Activated naive CD4-positive, alpha-beta T cell treated with anti-CD3 and anti-CD28 coated beads for 36 hours (primary cell): Measurements from ENCODE around the gene CADPS2. TPM values are rescaled to one million over a fixed set of nuclear protein-coding genes. Genes with fewer than 3 reads are reported as not detected.

Experiments
- CTCF ChIA-PET: fragments of 350-600 bp; sonication (Branson Sonifier 250); formaldehyde crosslinking; loops from one replicate; lab custom pipeline; 2021; ENCODE audit warnings: antibody characterized with exemption; lab: Charles Lee
- DNase-seq: peaks from one replicate; pipeline ENCODE4 v3.0.0-alpha.2; 2020
- H3K27ac Mint-ChIP-seq: one replicate; pipeline ENCODE4 v1.8.0; 2021; ENCODE audit warnings: mild to moderate bottlenecking, mixed read lengths
- H3K27me3 Mint-ChIP-seq: one replicate; pipeline ENCODE4 v1.8.0; 2021; ENCODE audit warnings: low read depth, mixed read lengths
- H3K36me3 Mint-ChIP-seq: one replicate; pipeline ENCODE4 v1.8.0; 2021; ENCODE audit warnings: low read depth, mixed read lengths
- H3K4me1 Mint-ChIP-seq: one replicate; pipeline ENCODE4 v1.8.0; 2021; ENCODE audit warnings: low read depth, mixed read lengths
- H3K4me3 Mint-ChIP-seq: one replicate; pipeline ENCODE4 v1.8.0; 2021; ENCODE audit warnings: mild to moderate bottlenecking, moderate library complexity, mixed read lengths
- H3K9me3 Mint-ChIP-seq: one replicate; pipeline ENCODE4 v1.8.0; 2021; ENCODE audit warnings: mixed read lengths
- intact Hi-C: fragments of 100-400 bp; cut with micrococcal nuclease; formaldehyde crosslinking; loops from one replicate; pipeline ENCODE4 v1.15.1; 2023
- total RNA-seq, 2 experiments: library from RNA; stranded (reverse); gene quantifications; one replicate each; pipeline ENCODE4 v1.2.3, GENCODE V29; 2021

The CADPS2 gene
- total RNA-seq, 2 experiments from 2014 or later, result not detected

DNA sequence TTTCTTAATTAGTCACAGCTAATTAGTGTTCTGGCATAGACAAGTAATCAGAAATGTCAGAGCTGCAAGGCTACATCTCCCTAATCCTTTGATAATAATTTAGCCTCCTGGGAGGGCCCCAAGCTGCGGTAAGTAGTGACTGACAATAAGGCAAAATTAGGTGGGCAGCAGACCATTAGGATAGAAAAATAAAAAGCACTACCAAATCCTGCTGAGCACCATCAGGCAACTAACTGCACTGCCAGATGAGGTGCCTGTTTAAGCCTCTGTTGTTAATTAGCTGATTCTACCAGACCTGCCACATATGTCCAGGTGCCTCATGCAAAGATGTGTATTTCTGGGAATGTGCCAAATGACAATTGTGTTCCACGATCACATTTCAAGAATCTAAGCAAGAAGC, 549.2 kb downstream of the CADPS2 start:
- Mint-ChIP-seq H3K9me3 (no peaks in the 10 kb centered on the region), H3K27ac (no peak overlapping the region), H3K36me3 (no peaks in the 10 kb centered on the region), H3K4me3 (no peak overlapping the region), H3K4me1 (no peaks in the 10 kb centered on the region), H3K27me3 (no peaks in the 10 kb centered on the region)
- CTCF ChIA-PET, result interaction anchor here (0.8 kb wide), 1 partner anchor 724 kb away, joined by 4 read pairs; no protein-coding TSS in a partner anchor
- DNase-seq, result no peak
- intact Hi-C loops, result no loop called here

DNA sequence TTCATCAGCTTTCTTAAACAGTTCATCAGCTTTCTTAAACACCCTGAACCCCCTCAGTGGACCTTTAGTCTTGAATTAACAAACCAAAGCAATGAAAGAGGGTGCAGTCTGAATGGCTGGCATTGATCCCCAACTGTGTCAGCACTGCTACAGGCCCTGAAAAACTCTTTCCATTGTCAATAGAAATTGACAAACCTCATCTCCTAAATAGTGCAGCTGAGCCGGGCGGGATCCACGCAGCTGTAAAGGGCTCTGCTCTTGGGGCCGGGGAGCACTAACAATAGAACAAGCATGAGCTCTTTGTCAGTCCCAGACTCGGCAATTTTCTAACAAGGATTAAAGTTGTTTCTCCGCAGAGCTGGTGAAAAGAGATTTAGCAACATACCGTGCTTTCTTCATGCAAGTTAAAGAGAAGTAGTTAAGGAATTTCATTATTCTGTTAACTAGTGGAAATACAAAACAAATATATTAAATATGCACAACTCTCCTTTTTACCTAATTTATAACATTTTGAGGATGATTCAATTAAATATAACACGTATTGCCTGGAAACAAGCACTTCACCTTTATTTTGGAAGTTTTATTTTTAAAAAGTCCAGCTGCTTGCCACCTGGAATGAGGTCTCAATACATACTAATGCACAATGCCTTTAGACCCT, 557.0 kb downstream of the CADPS2 start:
- CTCF ChIA-PET, result no interaction called here
- Mint-ChIP-seq H3K27ac (no peak overlapping the region), H3K4me3 (no peak overlapping the region)

DNA sequence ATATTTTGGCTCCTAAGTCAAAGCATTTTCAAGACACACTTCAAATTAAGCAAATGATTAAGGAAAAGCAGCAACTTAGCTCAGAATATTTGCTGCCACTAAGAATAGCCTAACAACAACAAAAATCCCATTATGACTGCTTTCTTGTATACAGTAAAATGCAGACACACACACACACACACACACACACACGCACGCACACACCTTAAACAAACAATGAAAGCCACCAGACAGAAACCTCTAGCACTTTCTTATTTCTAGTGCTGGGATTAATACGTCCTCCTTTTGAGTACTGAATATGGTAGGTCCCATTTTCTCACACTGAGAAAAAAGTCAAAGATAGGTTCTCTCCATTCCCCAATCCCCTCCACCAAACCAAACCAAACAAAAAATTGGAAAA, 558.3 kb downstream of the CADPS2 start:
- no peaks in the 10 kb centered on the region for H3K4me1 Mint-ChIP-seq
- H3K27me3 Mint-ChIP-seq, result no peaks in the 10 kb centered on the region
- DNase-seq, result no peak
- no peaks in the 10 kb centered on the region for H3K36me3 Mint-ChIP-seq
- no peaks in the 10 kb centered on the region for H3K9me3 Mint-ChIP-seq
- intact Hi-C loops, result no loop called here
- CTCF ChIA-PET, result no interaction called here
- no peak overlapping the region for H3K27ac Mint-ChIP-seq
- no peak overlapping the region for H3K4me3 Mint-ChIP-seq

More for the DNA sequence above, 557.0 kb downstream of the CADPS2 start:
- Mint-ChIP-seq H3K9me3 (no peaks in the 10 kb centered on the region), H3K4me1 (no peaks in the 10 kb centered on the region), H3K27me3 (no peaks in the 10 kb centered on the region), H3K36me3 (no peaks in the 10 kb centered on the region)
- no peak for DNase-seq
- intact Hi-C loops, result no loop called here

DNA sequence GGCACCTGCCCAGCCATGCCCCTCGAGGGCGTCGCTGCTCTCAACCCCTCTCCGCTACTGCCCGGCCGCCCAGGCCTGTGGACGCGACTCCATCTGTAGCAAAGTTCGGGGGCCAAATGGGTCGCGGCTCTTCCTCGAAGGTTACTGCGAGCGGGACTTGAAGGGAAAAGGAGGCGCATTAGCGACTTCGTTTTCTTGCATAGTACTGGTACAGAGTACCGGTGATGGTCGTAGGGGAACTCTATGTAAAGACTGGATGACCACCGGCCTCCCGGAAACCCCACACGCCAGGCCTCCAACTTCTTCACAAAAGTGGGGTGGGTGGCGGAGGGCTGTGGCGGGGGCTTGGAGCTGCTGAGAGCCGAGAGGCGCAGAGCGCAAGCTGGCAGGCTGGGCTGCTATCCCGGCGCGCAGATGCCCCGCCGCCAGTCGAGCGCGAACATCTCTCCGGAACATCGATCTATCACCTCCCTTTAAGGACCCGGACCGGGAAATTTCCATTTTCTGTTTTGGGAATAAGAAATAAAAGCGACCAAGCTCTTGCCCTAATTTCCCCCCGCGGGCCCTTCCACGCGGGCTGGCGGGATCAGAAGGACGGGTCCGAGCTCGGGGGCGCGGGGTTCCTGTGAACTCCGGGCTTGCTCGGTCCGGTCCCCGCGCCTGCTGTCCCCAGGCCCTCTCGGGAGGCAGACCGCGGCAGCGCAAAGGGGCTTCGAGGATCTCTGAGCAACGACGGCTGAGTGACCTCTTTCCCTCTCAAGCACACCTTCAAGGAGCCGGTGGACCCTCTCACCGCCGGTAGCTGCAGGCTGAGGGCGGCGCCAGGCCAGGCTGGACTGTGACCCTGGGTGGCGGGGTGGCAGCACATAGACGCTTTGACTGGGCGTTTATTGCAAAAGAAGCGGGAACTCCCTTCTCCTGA, 569.5 kb downstream of the CADPS2 start:
- Mint-ChIP-seq H3K27ac (no peak overlapping the region), H3K4me1 (peaks cover 2% of the 10 kb centered on the region), H3K4me3 (no peak overlapping the region), H3K9me3 (peaks cover 1% of the 10 kb centered on the region), H3K27me3 (peaks cover 58% of the 10 kb centered on the region), H3K36me3 (peaks cover 4% of the 10 kb centered on the region)
- no peak for DNase-seq
- intact Hi-C loops, result no loop called here
- CTCF ChIA-PET, result no interaction called here

DNA sequence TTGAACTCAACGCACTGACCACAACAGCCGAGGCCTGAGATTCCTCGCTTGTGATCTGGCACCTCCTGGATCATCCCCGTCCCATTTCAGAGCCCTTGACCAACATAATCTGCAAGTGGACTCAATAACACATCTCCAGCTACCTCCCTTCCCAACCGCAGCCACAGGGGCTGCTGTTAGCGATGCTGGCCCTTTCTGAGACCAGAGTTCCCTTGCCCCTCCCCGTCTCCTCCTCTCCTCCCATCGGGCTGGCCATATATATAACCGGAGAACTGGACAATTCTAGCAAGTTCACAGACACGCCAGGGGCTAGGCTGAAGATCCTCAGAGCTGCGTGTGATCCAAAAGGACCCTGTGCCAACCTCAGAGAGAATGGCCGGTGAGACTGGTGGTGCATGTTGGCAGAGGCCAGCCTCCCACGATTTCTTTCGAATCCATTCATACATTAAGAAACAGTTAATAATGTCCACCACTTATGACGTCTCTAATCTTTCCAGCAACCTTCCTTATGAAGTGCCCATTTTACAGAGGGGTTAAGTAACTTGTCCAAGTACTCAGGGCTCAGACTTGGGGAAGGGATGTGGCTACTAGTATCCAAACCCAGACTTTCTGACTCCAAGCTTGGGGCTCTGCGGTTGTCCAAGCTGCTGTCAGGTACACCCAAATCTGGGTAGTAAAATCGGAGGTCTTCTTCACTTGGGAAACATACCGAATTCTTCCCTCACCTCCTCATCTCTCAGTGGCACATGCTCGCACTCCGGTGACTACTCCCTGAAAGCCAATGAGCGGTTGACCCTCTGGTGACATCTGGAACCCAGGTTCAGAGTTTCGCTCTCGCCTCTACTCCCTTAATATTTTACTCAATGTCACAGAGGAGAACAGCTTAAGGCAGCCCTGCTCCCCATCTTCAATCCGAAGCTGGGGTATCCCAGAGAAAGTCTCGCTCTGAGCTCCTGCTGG, 570.5 kb downstream of the CADPS2 start:
- Mint-ChIP-seq H3K36me3 (peaks cover 6% of the 10 kb centered on the region), H3K4me1 (peaks cover 8% of the 10 kb centered on the region), H3K27me3 (peaks cover 65% of the 10 kb centered on the region), H3K27ac (no peak overlapping the region), H3K4me3 (no peak overlapping the region), H3K9me3 (peaks cover 1% of the 10 kb centered on the region)
- DNase-seq, result no peak
- intact Hi-C loops, result no loop called here
- CTCF ChIA-PET, result no interaction called here

DNA sequence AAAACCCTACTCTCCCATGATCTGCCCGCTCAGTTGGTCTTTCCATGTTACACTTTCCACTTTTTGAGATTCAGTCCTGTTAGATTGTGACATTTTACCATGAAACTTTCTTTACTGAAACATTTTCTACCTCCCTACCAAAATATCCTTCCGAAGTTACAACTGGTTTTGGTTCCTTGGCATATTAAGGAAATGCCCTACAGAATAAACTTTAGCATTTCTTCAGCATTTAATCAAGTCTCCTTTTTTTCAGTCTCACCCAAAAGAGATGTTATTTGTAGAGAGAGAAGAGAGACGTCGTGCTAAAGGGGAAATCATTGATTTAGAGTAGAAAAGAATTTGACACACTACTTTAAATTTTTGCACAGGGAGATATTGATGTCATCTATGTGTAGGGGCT, 572.0 kb downstream of the CADPS2 start:
- Mint-ChIP-seq H3K4me1 (peaks cover 13% of the 10 kb centered on the region), H3K27me3 (peaks cover 75% of the 10 kb centered on the region), H3K4me3 (no peak overlapping the region), H3K9me3 (peaks cover 1% of the 10 kb centered on the region), H3K36me3 (peaks cover 6% of the 10 kb centered on the region), H3K27ac (no peak overlapping the region)
- intact Hi-C loops, result no loop called here
- CTCF ChIA-PET, result no interaction called here
- DNase-seq, result no peak

DNA sequence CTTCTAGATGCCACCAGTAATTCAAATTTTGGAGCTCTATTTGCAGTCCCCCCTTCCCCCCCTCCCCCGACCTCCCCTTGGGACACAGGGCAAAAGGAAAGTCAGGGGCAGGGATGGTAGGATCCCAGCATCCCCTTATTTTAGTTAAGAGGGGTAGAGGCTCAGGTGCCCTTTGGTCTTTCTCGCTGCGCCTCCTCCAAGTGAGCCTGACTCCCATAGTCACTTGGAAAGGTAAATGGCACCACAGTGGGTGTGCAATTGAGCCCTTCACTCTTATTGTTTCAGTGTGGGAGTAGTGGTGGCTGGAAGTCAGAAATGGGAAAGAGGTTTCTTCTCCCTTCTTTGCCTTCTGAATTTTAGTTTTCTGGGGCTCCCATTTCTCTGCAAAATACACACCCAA, 573.5 kb downstream of the CADPS2 start:
- DNase-seq, result no peak
- no peak overlapping the region for H3K4me3 Mint-ChIP-seq
- peaks cover 6% of the 10 kb centered on the region for H3K36me3 Mint-ChIP-seq
- peaks cover 74% of the 10 kb centered on the region for H3K27me3 Mint-ChIP-seq
- no peak overlapping the region for H3K27ac Mint-ChIP-seq
- H3K4me1 Mint-ChIP-seq, result peaks cover 13% of the 10 kb centered on the region
- intact Hi-C loops, result no loop called here
- H3K9me3 Mint-ChIP-seq, result peaks cover 1% of the 10 kb centered on the region
- CTCF ChIA-PET, result no interaction called here

DNA sequence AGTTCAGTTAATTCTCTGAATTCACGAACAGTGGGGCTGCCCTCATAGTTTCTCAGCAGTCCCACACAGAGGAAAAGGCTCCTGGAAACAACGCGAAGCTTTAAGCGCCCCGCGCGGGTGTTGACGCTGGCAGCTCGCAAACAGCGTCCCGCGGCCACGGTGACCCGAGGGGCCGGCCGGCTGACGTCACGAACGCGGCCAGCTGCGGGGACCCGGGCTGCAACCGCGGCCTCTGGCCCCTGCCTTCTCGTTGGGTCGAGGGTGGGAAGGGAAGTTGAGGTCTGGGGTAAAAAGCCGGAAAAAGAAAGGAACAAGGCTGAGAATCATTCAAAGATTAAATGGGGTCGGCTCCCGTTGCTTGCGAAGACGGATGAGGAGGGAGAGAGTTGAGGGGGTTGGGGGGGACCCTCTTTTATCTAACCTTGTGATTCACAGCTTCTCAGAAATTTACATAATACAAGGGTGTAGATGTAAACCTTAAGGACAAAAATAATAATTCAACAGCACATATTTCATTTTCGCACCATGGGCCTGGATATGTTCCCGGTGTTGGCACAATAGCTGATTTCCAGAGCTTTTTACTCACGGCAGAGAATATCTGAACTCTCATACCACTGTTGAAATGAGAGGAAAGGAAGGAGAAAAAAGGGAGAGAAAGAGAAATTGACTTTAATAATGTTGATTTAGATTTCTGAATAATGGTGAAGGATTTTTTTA, 574.4 kb downstream of the CADPS2 start:
- no peak for DNase-seq
- peaks cover 5% of the 10 kb centered on the region for H3K36me3 Mint-ChIP-seq
- intact Hi-C loops, result no loop called here
- H3K4me3 Mint-ChIP-seq, result no peak overlapping the region
- H3K9me3 Mint-ChIP-seq, result peaks cover 1% of the 10 kb centered on the region
- H3K27ac Mint-ChIP-seq, result no peak overlapping the region
- CTCF ChIA-PET, result no interaction called here
- peaks cover 13% of the 10 kb centered on the region for H3K4me1 Mint-ChIP-seq
- peaks cover 68% of the 10 kb centered on the region for H3K27me3 Mint-ChIP-seq

DNA sequence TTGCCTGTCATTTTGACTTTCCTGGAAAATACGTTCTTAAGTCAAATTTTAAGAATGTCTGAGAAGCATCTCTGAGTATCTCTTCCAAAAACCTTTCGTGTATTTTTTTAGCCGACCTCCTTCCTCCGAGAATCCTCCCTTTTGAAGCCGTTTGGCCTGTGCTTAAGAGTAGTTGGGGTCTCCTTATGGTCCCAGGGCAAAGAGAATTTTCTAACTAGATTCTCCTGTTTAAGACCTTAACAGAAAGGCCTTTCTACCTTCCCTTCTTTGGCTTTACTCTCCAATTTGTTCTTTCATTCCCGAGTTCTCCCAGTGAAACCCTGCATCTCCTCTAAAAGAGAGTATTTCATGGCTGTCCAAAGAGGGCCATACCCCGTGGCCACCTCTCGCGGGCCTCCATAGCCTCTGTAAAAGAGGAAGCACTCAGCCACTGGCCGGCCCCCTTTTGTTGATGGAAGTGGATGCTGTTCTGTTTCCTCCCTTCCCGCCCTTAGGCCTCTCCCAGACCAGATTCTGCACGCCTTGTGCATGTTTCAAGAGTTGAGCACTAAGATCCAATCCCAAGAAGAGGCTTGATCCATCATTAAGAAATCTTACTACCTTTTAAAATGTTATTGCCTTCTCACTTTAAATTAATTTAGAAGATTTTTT, 575.1 kb downstream of the CADPS2 start:
- DNase-seq, result no peak
- Mint-ChIP-seq H3K36me3 (peaks cover 5% of the 10 kb centered on the region), H3K9me3 (peaks cover 1% of the 10 kb centered on the region), H3K27me3 (peaks cover 69% of the 10 kb centered on the region), H3K4me1 (peaks cover 13% of the 10 kb centered on the region), H3K4me3 (no peak overlapping the region), H3K27ac (no peak overlapping the region)
- intact Hi-C loops, result no loop called here
- CTCF ChIA-PET, result no interaction called here

DNA sequence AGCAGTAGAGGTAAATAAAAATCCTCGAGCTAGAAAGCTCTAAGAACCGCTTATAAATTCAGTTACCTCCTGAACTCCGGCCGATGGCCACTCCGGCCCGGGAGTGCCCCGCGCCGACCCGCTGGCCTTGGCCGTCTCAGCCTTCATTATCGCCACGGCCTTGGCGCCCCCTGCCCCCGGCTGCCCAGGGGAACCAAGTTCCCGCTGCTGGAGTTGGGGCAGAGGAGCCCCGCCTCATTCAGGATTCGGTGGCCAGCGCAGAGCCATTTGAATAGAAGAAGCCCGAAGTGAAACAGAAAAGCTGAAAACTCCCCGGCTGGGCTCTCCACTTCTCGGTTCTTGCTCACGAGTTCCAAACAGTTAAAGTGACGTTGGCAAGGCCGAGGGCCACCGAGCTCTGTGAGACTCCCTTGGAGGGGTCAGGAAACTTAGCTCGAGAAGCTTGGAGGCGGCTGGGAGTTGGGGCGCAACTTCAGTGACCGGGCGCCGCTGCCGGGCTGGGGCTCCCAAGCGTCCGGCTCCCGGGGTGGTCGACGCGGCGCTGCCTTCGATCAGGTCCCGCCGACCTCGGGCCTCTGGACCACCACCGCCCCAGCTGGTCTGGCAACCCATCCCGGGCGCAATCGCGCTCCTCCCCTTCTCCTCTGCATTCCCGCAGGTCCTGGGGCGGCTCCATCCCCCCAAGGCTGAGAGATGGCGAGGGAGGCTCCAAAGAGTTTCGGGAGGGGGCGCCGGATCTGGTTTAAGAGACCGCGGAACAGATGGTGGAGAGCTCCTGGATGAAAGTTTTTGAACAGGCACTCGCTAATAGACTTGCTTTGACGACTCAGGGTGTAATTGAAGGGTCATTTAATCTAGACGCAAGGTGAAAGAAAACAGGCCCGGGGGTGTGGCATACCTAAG, 575.9 kb downstream of the CADPS2 start:
- intact Hi-C loops, result no loop called here
- no peak for DNase-seq
- CTCF ChIA-PET, result no interaction called here
- peaks cover 3% of the 10 kb centered on the region for H3K36me3 Mint-ChIP-seq
- H3K27me3 Mint-ChIP-seq, result peaks cover 69% of the 10 kb centered on the region
- H3K27ac Mint-ChIP-seq, result no peak overlapping the region
- H3K4me1 Mint-ChIP-seq, result peaks cover 13% of the 10 kb centered on the region
- H3K4me3 Mint-ChIP-seq, result no peak overlapping the region
- H3K9me3 Mint-ChIP-seq, result peaks cover 1% of the 10 kb centered on the region

DNA sequence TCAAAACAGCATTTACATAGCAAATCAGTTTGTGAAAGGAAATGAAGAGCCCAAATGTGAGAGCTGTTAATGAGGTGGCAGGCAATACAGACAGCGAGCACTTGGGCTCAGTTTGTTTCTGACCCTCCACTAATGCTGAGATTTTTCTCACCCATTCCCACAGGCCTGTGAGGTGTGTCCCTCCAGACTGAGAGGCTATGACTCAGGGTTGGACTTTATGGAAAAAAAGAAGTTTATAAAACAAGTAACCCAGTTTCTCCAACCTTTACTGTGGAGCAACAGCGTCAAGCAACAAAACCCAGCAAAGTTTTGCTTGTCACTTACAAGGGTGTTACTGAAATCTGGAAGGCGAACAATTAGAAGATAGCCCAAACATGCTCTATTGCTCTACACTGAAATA, 576.8 kb downstream of the CADPS2 start:
- Mint-ChIP-seq H3K27ac (no peak overlapping the region), H3K4me1 (peaks cover 14% of the 10 kb centered on the region), H3K27me3 (peaks cover 67% of the 10 kb centered on the region), H3K9me3 (no peaks in the 10 kb centered on the region), H3K4me3 (no peak overlapping the region), H3K36me3 (peaks cover 2% of the 10 kb centered on the region)
- no peak for DNase-seq
- CTCF ChIA-PET, result no interaction called here
- intact Hi-C loops, result no loop called here
